ENCODE data around the gene MED13L.

The MED13L gene

GRCh38 chr12:115998794-115999478 is 278.6 kb downstream of the MED13L start:
- TF ChIP-seq CTCF (IDR thresholded peaks at IDR 0.05; ENCODE audit: low read depth, low read length, missing control alignments), result no peak
- no peak for DNase-seq (ENCODE audit: low read depth)
- no peak overlapping the region for H3K4me3 ChIP-seq (ENCODE audit: low read depth, low read length)

- no peak overlapping the region for H3K4me3 ChIP-seq (ENCODE audit: low read depth, low read length)
- peak; percentile 7 for DNase-seq (ENCODE audit: low read depth)
- TF ChIP-seq CTCF (IDR thresholded peaks at IDR 0.05; ENCODE audit: low read depth, low read length, missing control alignments), result peak; percentile 63
These were observed 279.3 kb downstream of the MED13L start for GRCh38 chr12:115998119-115998633.

- DNase-seq (ENCODE audit: low read depth), result no peak
- no peak for TF ChIP-seq CTCF (IDR thresholded peaks at IDR 0.05; ENCODE audit: low read depth, low read length, missing control alignments)
- H3K4me3 ChIP-seq (ENCODE audit: low read depth, low read length), result no peak overlapping the region
These were observed 283.8 kb downstream of the MED13L start for GRCh38 chr12:115993737-115994136.

GRCh38 chr12:115990241-115990640 is 287.3 kb downstream of the MED13L start:
- H3K4me3 ChIP-seq (ENCODE audit: low read depth, low read length), result no peak overlapping the region
- TF ChIP-seq CTCF (IDR thresholded peaks at IDR 0.05; ENCODE audit: low read depth, low read length, missing control alignments), result no peak
- DNase-seq (ENCODE audit: low read depth), result no peak

- DNase-seq (ENCODE audit: low read depth), result no peak
- TF ChIP-seq CTCF (IDR thresholded peaks at IDR 0.05; ENCODE audit: low read depth, low read length, missing control alignments), result no peak
- no peak overlapping the region for H3K4me3 ChIP-seq (ENCODE audit: low read depth, low read length)
These were observed 288.6 kb downstream of the MED13L start for GRCh38 chr12:115988625-115989563.

GRCh38 chr12:115988212-115988611 is 289.3 kb downstream of the MED13L start:
- TF ChIP-seq CTCF (IDR thresholded peaks at IDR 0.05; ENCODE audit: low read depth, low read length, missing control alignments), result no peak
- DNase-seq (ENCODE audit: low read depth), result no peak
- H3K4me3 ChIP-seq (ENCODE audit: low read depth, low read length), result no peak overlapping the region

Measured in GM12864 (cell line).